DOHH2 (cell line): ENCODE results near the gene DNAL1.

Experiments used
- H3F3A ChIP-seq: fragments of 200-600 bp; sonication (generic), shearing (Covaris generic); 2 replicates; pipeline ENCODE4 v1.6.0; 2016; ENCODE audit warnings: antibody characterized with exemption, mild to moderate bottlenecking; ENCODE audit not compliant: control insufficient read depth, insufficient read depth
- H3K27ac ChIP-seq: fragments of 200-600 bp; sonication (generic); 2 replicates; pipeline ENCODE4 v1.5.1; 2014; ENCODE audit warnings: low read depth, mild to moderate bottlenecking, low read length, moderate library complexity
- H3K27me3 ChIP-seq: fragments of 200-600 bp; sonication (generic); 2 replicates; pipeline ENCODE4 v1.6.1; 2014; ENCODE audit warnings: mild to moderate bottlenecking, low read length, mixed read lengths; ENCODE audit not compliant: control insufficient read depth
- H3K36me3 ChIP-seq: fragments of 200-600 bp; sonication (generic); 2 replicates; pipeline ENCODE4 v1.6.1; 2014; ENCODE audit warnings: mild to moderate bottlenecking, low read length, moderate library complexity, mixed read lengths; ENCODE audit not compliant: control insufficient read depth
- H3K4me1 ChIP-seq: fragments of 200-600 bp; sonication (generic); 2 replicates; pipeline ENCODE4 v1.6.1; 2014; ENCODE audit warnings: mild to moderate bottlenecking, low read length, mixed read lengths; ENCODE audit not compliant: control insufficient read depth
- H3K4me2 ChIP-seq: fragments of 200-600 bp; sonication (generic); 2 replicates; pipeline ENCODE4 v1.6.0; 2014; ENCODE audit warnings: mild to moderate bottlenecking, low read length, moderate library complexity
- H3K4me3 ChIP-seq: fragments of 200-600 bp; sonication (generic); 2 replicates; pipeline ENCODE4 v1.5.1; 2014; ENCODE audit warnings: mild to moderate bottlenecking, low read length, mixed read lengths
- H3K79me2 ChIP-seq: fragments of 200-600 bp; sonication (generic); 2 replicates; pipeline ENCODE4 v1.6.1; 2014; ENCODE audit warnings: mild to moderate bottlenecking, low read length, mixed read lengths; ENCODE audit not compliant: control insufficient read depth
- H3K9me2 ChIP-seq: fragments of 200-600 bp; sonication (generic); replicated peaks from 2 replicates; pipeline ENCODE4 v1.6.1; 2014; ENCODE audit warnings: mild to moderate bottlenecking, low read length, mixed read lengths; ENCODE audit not compliant: control insufficient read depth
- H3K9me3 ChIP-seq: fragments of 200-600 bp; sonication (generic); 2 replicates; pipeline ENCODE4 v1.6.1; 2014; ENCODE audit warnings: antibody characterized with exemption, low read length, mixed read lengths; ENCODE audit not compliant: control insufficient read depth, insufficient read depth
- H4K20me1 ChIP-seq: fragments of 200-600 bp; sonication (generic); 2 replicates; pipeline ENCODE4 v1.6.0; 2014; ENCODE audit warnings: low read depth, mild to moderate bottlenecking, antibody characterized with exemption, low read length, moderate library complexity; ENCODE audit not compliant: control insufficient read depth, insufficient read depth
- CTCF ChIP-seq: fragments of 200-600 bp; sonication (generic); IDR thresholded peaks from one replicate; pipeline ENCODE4 v1.5.1; 2014; ENCODE audit warnings: antibody characterized with exemption, mild to moderate bottlenecking, low read depth, low read length; ENCODE audit not compliant: poor library complexity, severe bottlenecking
- EZH2phosphoT487 ChIP-seq: fragments of 200-600 bp; sonication (generic); IDR thresholded peaks from 2 replicates; pipeline ENCODE4 v1.6.1; 2017; ENCODE audit warnings: borderline replicate concordance, mild to moderate bottlenecking, antibody characterized with exemption, low read length, moderate library complexity, mixed read lengths

The DNAL1 gene

DNA sequence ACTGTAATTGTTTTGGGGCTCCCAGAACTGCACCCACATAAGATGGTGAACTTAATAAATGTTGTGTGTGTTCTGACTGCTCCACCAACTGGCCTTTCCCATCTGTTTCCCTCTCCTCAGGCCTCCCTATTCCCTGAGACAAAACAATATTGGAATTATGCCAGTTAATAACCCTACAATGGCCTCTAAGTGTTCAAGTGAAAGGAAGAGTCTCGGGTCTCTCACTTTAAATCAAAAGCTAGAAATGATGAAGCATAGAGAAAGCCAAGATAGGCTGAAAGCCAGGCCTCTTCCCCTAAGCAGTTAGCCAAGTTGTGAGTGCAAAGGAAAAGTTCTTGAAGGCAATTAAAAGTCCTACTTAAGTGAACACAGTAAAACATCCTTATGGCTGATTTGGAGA, 19.1 kb upstream of the DNAL1 start:
- TF ChIP-seq EZH2phosphoT487 (no peak), CTCF (no peak)
- no peaks in the 10 kb centered on the region for H3K36me3 ChIP-seq
- H3K27ac ChIP-seq, result no peak overlapping the region
- H3K4me2 ChIP-seq, result no peak overlapping the region
- H3F3A ChIP-seq, result no peaks in the 10 kb centered on the region
- no peaks in the 10 kb centered on the region for H3K4me1 ChIP-seq
- H3K27me3 ChIP-seq, result no peaks in the 10 kb centered on the region
- no peaks in the 10 kb centered on the region for H4K20me1 ChIP-seq
- H3K4me3 ChIP-seq, result no peak overlapping the region
- no peaks in the 10 kb centered on the region for H3K9me2 ChIP-seq
- H3K9me3 ChIP-seq, result no peaks in the 10 kb centered on the region
- no peaks in the 10 kb centered on the region for H3K79me2 ChIP-seq

- TF ChIP-seq CTCF, result no peak
- TF ChIP-seq EZH2phosphoT487, result no peak
- Histone ChIP-seq H3K9me2 (no peaks in the 10 kb centered on the region), H3K27me3 (no peaks in the 10 kb centered on the region), H4K20me1 (no peaks in the 10 kb centered on the region), H3K4me1 (no peaks in the 10 kb centered on the region), H3K4me2 (no peak overlapping the region), H3K27ac (no peak overlapping the region), H3F3A (no peaks in the 10 kb centered on the region), H3K4me3 (no peak overlapping the region), H3K36me3 (no peaks in the 10 kb centered on the region), H3K79me2 (no peaks in the 10 kb centered on the region), H3K9me3 (no peaks in the 10 kb centered on the region)
These were observed 17.6 kb upstream of the DNAL1 start for GRCh38 chr14:73627151-73627558.

DNA sequence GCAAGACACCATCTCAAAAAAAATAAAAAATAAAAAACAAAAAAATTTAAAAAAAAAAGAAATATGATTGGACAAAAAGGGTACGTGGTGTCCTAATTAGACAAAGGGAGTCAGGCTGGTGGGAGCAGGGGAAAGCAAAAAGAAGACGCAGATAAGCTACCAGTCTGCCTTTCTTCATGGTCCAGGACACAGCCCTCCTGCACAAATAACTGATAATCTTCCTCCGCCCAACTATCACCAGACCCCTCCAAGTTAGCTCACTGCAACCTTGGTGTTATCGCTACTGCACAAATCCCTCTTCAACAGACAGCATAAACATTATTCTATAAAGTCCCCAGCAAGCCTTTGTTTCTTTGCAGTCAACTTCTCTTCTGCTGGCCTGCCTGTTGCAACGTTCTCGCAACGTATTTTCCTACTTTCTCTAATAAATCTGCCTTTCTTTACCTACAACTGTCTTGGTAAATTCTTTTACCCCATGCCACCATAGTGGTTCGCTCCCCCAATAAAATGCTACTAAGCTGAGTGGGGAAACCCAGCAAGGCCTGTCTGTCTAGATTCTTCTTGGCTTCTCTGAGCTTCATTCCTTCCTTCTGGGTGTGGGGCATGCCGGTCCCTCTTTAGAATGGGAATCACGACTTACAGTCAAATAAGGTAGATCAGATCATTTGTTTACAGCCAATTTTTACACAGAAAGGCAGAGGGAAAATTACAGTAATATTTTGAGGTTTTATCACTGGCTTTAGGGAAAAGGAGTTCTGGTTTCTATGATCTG, 14.6 kb upstream of the DNAL1 start:
- Histone ChIP-seq H3K27ac (no peak overlapping the region), H3F3A (no peaks in the 10 kb centered on the region), H3K4me2 (no peak overlapping the region), H4K20me1 (no peaks in the 10 kb centered on the region), H3K9me2 (no peaks in the 10 kb centered on the region), H3K4me1 (peaks cover 15% of the 10 kb centered on the region), H3K27me3 (peaks cover 22% of the 10 kb centered on the region), H3K79me2 (no peaks in the 10 kb centered on the region), H3K9me3 (no peaks in the 10 kb centered on the region), H3K36me3 (no peaks in the 10 kb centered on the region), H3K4me3 (no peak overlapping the region)
- TF ChIP-seq CTCF (no peak), EZH2phosphoT487 (no peak)
